B cell (primary cell): Measurements from ENCODE around the gene DRAXIN. TPM values are rescaled to one million over a fixed set of nuclear protein-coding genes. Genes with fewer than 3 reads are reported as not detected.
A peak's percentile ranks its signal among the peaks of the same experiment; 100 is the strongest.

Experiments
- ATAC-seq: fragments of 200-7000 bp; cut with Tn5 transposase; one replicate; pipeline ENCODE4 v1.10.0; 2021; ENCODE audit warnings: low read depth, mild to moderate bottlenecking, moderate number of reproducible peaks, moderate library complexity
- CTCF ChIA-PET: fragments of 350-600 bp; sonication (Branson Sonifier 250); formaldehyde crosslinking; loops from one replicate; lab custom pipeline; 2021; ENCODE audit warnings: antibody characterized with exemption, inconsistent platforms; lab: Charles Lee
- POLR2A ChIA-PET: fragments of 350-600 bp; sonication (Branson Sonifier 250); formaldehyde crosslinking; loops from one replicate; lab custom pipeline; 2021; ENCODE audit warnings: antibody characterized with exemption; lab: Charles Lee
- DNase-seq: peaks from one replicate; pipeline ENCODE4 v3.0.0; 2013
- H2AFZ ChIP-seq: 2 replicates; pipeline ENCODE4 v1.6.1; 2012; ENCODE audit warnings: mild to moderate bottlenecking, low read depth, low read length; ENCODE audit not compliant: insufficient read depth, poor library complexity, severe bottlenecking
- H3K27ac ChIP-seq, 2 donors: 1 replicate in 1 of 2; 2 replicates in 1 of 2; pipeline ENCODE4 v1.5.1; 2012 to 2013; ENCODE audit warnings: low read length in 2 of 2, mild to moderate bottlenecking in 2 of 2, moderate library complexity in 1 of 2
- H3K27me3 ChIP-seq, 4 experiments: fragments of 200-600 bp in 1 of 4; sonication (generic) in 1 of 4; replicated peaks in 1 of 4; 1 replicate in 2 of 4; 2 replicates in 2 of 4; pipeline versions ENCODE4 v1.6.1 to v1.7.0; 2013 to 2016; ENCODE audit warnings: low read length in 3 of 4, mild to moderate bottlenecking in 2 of 4, mixed read lengths in 1 of 4, moderate library complexity in 1 of 4; ENCODE audit not compliant: insufficient read depth in 4 of 4, control insufficient read depth in 3 of 4; ENCODE audit errors: control extremely low read depth in 1 of 4
- H3K36me3 ChIP-seq, 2 experiments: replicated peaks in 1 of 2; 1 replicate in 1 of 2; 2 replicates in 1 of 2; pipeline versions ENCODE4 v1.6.1 to v1.7.1; 2013; ENCODE audit warnings: low read length in 1 of 2; ENCODE audit not compliant: insufficient read depth in 2 of 2, control insufficient read depth in 1 of 2; ENCODE audit errors: control extremely low read depth in 1 of 2, extremely low read depth in 1 of 2
- H3K4me1 ChIP-seq, 2 donors: fragments of 200-600 bp in 1 of 2; sonication (generic) in 1 of 2; 1 replicate in 1 of 2; 2 replicates in 1 of 2; pipeline versions ENCODE4 v1.5.1 to v1.6.1; 2013 to 2017; ENCODE audit warnings: low read length in 2 of 2; ENCODE audit not compliant: control insufficient read depth in 2 of 2, insufficient read depth in 2 of 2
- H3K4me2 ChIP-seq: replicated peaks from 2 replicates; pipeline ENCODE3; 2012; ENCODE audit warnings: mild to moderate bottlenecking, low read depth, low read length; ENCODE audit not compliant: poor library complexity, severe bottlenecking
- H3K4me3 ChIP-seq, 5 experiments: fragments of 200-600 bp in 1 of 5; sonication (generic) in 1 of 5; 1 replicate in 3 of 5; 2 replicates in 2 of 5; pipeline versions ENCODE4 v1.5.1 to v1.7.0; 2011 to 2016; ENCODE audit warnings: low read length in 4 of 5, mild to moderate bottlenecking in 4 of 5, low read depth in 2 of 5, control low read depth in 1 of 5, moderate library complexity in 1 of 5; ENCODE audit not compliant: insufficient read depth in 1 of 5; ENCODE audit errors: control extremely low read depth in 1 of 5, extremely low read depth in 1 of 5
- H3K79me2 ChIP-seq: fragments of 200-600 bp; sonication (generic); one replicate; pipeline ENCODE4 v1.6.0; 2016; ENCODE audit warnings: low read length; ENCODE audit not compliant: control insufficient read depth, insufficient read depth
- H3K9ac ChIP-seq: fragments of 200-600 bp; sonication (generic); 2 replicates; pipeline ENCODE4 v1.6.1; 2017; ENCODE audit warnings: mild to moderate bottlenecking, low read length, moderate library complexity
- H3K9me3 ChIP-seq, 3 donors: one replicate each; pipeline versions ENCODE4 v1.6.1 to v1.7.1; 2013; ENCODE audit warnings: low read length in 2 of 3; ENCODE audit not compliant: control insufficient read depth in 2 of 3, insufficient read depth in 1 of 3; ENCODE audit errors: control extremely low read depth in 1 of 3
- H4K20me1 ChIP-seq: 2 replicates; pipeline ENCODE4 v1.6.0; 2012; ENCODE audit warnings: mild to moderate bottlenecking, low read length; ENCODE audit not compliant: insufficient read depth, control insufficient read depth, poor library complexity, severe bottlenecking
- H3K27ac Mint-ChIP-seq: one replicate; pipeline ENCODE4 v1.8.0; 2021; ENCODE audit warnings: mixed read lengths
- H3K27me3 Mint-ChIP-seq: one replicate; pipeline ENCODE4 v1.8.0; 2021; ENCODE audit warnings: mixed read lengths
- H3K4me1 Mint-ChIP-seq: one replicate; pipeline ENCODE4 v1.8.0; 2021; ENCODE audit warnings: mixed read lengths
- H3K4me3 Mint-ChIP-seq: one replicate; pipeline ENCODE4 v1.8.0; 2021; ENCODE audit warnings: mixed read lengths
- H3K9me3 Mint-ChIP-seq: one replicate; pipeline ENCODE4 v1.8.0; 2022; ENCODE audit warnings: mixed read lengths; ENCODE audit not compliant: insufficient read depth
- CTCF ChIP-seq: fragments of 200-600 bp; IDR thresholded peaks from one replicate; pipeline ENCODE4 v1.8.0; 2022; ENCODE audit warnings: antibody characterized with exemption, mild to moderate bottlenecking
- EZH2 ChIP-seq: IDR thresholded peaks from 2 replicates; pipeline ENCODE4 v1.6.1; 2012; ENCODE audit warnings: borderline replicate concordance, low read depth, mild to moderate bottlenecking, moderate library complexity, low read length; ENCODE audit not compliant: insufficient read depth, poor library complexity, severe bottlenecking
- WGBS: methylation state at CpG from one replicate; pipeline ENCODE4 v1.1.5; 2013; ENCODE audit warnings: missing lambda C conversion rate; ENCODE audit not compliant: insufficient coverage; 5-methylcytosine and 5-hydroxymethylcytosine counted together
- intact Hi-C: fragments of 100-400 bp; cut with micrococcal nuclease; formaldehyde crosslinking; loops from one replicate; pipeline ENCODE4 v1.10.0; 2022
- polyA plus RNA-seq: library from polyadenylated mRNA; depleted of rRNA; stranded (reverse); fragments of >200 nt; gene quantifications from 2 replicates; pipeline ENCODE4 v1.2.3, GENCODE V29; 2012
- total RNA-seq, 2 donors: library from RNA; stranded (reverse); fragments of 120-200 nt in 1 of 2; gene quantifications; 1 replicate in 1 of 2; 2 replicates in 1 of 2; pipeline versions ENCODE4 v1.2.3 to v1.2.4, GENCODE V29; 2013 to 2022

Gene DRAXIN
- total and polyA plus RNA-seq, 2 donors (not counting 1 experiment from before 2014, with no cell fraction given), result 0.21 to 0.30 TPM

- no peaks in the 10 kb centered on the region for H3K36me3 ChIP-seq
- no peaks in the 10 kb centered on the region for H3K79me2 ChIP-seq
- no peaks in the 10 kb centered on the region for H4K20me1 ChIP-seq
- no peak overlapping the region for H3K9ac ChIP-seq
- 98% methylated on average over 4 of the region's 4 CpGs for WGBS
- DNase-seq (no peak), ATAC-seq (no peak)
- no peak overlapping the region for H3K4me3 Mint-ChIP-seq
- H3K27ac ChIP-seq, result no peak overlapping the region
- ChIA-PET CTCF (interaction anchor here (1.2 kb wide), 1 partner anchor 9 kb away, joined by 6 read pairs; no protein-coding TSS in a partner anchor), POLR2A (no interaction called here)
- peaks cover 0 to 2% (median 0%) of the 10 kb centered on the region in 3 donors for H3K9me3 ChIP-seq
- no peak for TF ChIP-seq CTCF
- TF ChIP-seq EZH2, result no peak
- H3K27me3 ChIP-seq, result no peaks in the 10 kb centered on the region
- H3K27ac Mint-ChIP-seq, result no peak overlapping the region
- H3K9me3 Mint-ChIP-seq, result no peaks in the 10 kb centered on the region
- H3K27me3 Mint-ChIP-seq, result no peaks in the 10 kb centered on the region
- H3K4me2 ChIP-seq, result no peak overlapping the region
- no peak overlapping the region for H3K4me3 ChIP-seq
- intact Hi-C loops, result no loop called here
- peaks cover 36% of the 10 kb centered on the region for H3K4me1 Mint-ChIP-seq
- H3K4me1 ChIP-seq, result peaks cover 38 to 45% of the 10 kb centered on the region in 2 donors
- H2AFZ ChIP-seq, result no peak overlapping the region
Observed at GRCh38 chr1:11728126-11728806, 36.8 kb downstream of the DRAXIN start.

GRCh38 chr1:11729155-11729497, 37.6 kb downstream of the DRAXIN start:
- peak overlapping the region; percentile 45 for H2AFZ ChIP-seq
- H3K9me3 ChIP-seq, result peaks cover 0 to 2% (median 0%) of the 10 kb centered on the region in 3 donors
- Mint-ChIP-seq H3K4me1 (peaks cover 36% of the 10 kb centered on the region), H3K4me3 (no peak overlapping the region), H3K27ac (no peak overlapping the region), H3K27me3 (no peaks in the 10 kb centered on the region), H3K9me3 (no peaks in the 10 kb centered on the region)
- peaks cover 38 to 45% of the 10 kb centered on the region in 2 donors for H3K4me1 ChIP-seq
- H4K20me1 ChIP-seq, result no peaks in the 10 kb centered on the region
- intact Hi-C loops, result no loop called here
- no peak overlapping the region for H3K4me3 ChIP-seq
- CTCF ChIA-PET, result interaction anchor here (1.2 kb wide), 1 partner anchor 9 kb away, joined by 6 read pairs; no protein-coding TSS in a partner anchor
- peak overlapping the region; percentile 90 for H3K4me2 ChIP-seq
- no peak for TF ChIP-seq EZH2
- TF ChIP-seq CTCF, result no peak
- no peaks in the 10 kb centered on the region for H3K27me3 ChIP-seq
- 98% methylated on average over 11 of the region's 11 CpGs for WGBS
- no peaks in the 10 kb centered on the region for H3K79me2 ChIP-seq
- H3K36me3 ChIP-seq, result no peaks in the 10 kb centered on the region
- POLR2A ChIA-PET, result interaction anchor here (0.6 kb wide), 1 partner anchor 73 kb away, joined by 3 read pairs; no protein-coding TSS in a partner anchor
- DNase-seq, result no peak
- no peak for ATAC-seq
- H3K9ac ChIP-seq, result no peak overlapping the region
- H3K27ac ChIP-seq, result peak overlapping the region in 1 of 2 donors; percentile 14
